Keratinocyte (primary cell): ENCODE data around the gene RFTN1. TPM values are rescaled to one million over a fixed set of nuclear protein-coding genes. Genes with fewer than 3 reads are reported as not detected.

Source experiments
- DNase-seq: peaks from one replicate; pipeline ENCODE4 v3.0.0-alpha.2; 2011; ENCODE audit warnings: low read depth, missing footprints, low spot score
- FAIRE-seq: peaks from 2 replicates; lab custom pipeline; 2011; peaks lifted over from hg19 to GRCh38; lab: Jason Lieb, UNC
- H2AFZ ChIP-seq: 2 replicates; pipeline ENCODE4 v1.6.0; 2012; ENCODE audit warnings: low read length, control low read depth, inconsistent platforms; ENCODE audit not compliant: control insufficient read depth
- H3K27ac ChIP-seq: 2 replicates; pipeline ENCODE4 v1.5.1; 2011; ENCODE audit warnings: low read length; ENCODE audit not compliant: control insufficient read depth, insufficient read depth
- H3K27me3 ChIP-seq: 3 replicates; pipeline ENCODE4 v1.6.0; 2011; ENCODE audit warnings: low read length; ENCODE audit not compliant: control insufficient read depth, insufficient read depth; ENCODE audit errors: extremely low read depth
- H3K36me3 ChIP-seq, 2 experiments: 2 replicates in 1 of 2; 3 replicates in 1 of 2; pipeline ENCODE4 v1.5.1; 2011; ENCODE audit warnings: low read length in 2 of 2, mild to moderate bottlenecking in 1 of 2; ENCODE audit not compliant: control insufficient read depth in 2 of 2, insufficient read depth in 2 of 2; ENCODE audit errors: extremely low read depth in 1 of 2
- H3K4me1 ChIP-seq: 3 replicates; pipeline ENCODE4 v1.5.1; 2011; ENCODE audit warnings: low read length; ENCODE audit not compliant: control insufficient read depth, insufficient read depth; ENCODE audit errors: extremely low read depth
- H3K4me2 ChIP-seq: 3 replicates; pipeline ENCODE4 v1.6.0; 2011; ENCODE audit warnings: low read depth, low read length; ENCODE audit not compliant: control insufficient read depth, insufficient read depth; ENCODE audit errors: extremely low read depth
- H3K4me3 ChIP-seq, 3 experiments: fragments of 200-600 bp in 1 of 3; sonication (generic) in 1 of 3; 2 replicates in 2 of 3; 3 replicates in 1 of 3; pipeline ENCODE4 v1.5.1; 2011 to 2016; ENCODE audit warnings: low read length in 3 of 3, mild to moderate bottlenecking in 3 of 3, control low read depth in 2 of 3, inconsistent platforms in 1 of 3, low read depth in 1 of 3, mixed read lengths in 1 of 3, mixed run types in 1 of 3, moderate library complexity in 1 of 3; ENCODE audit not compliant: control insufficient read depth in 2 of 3, insufficient read depth in 2 of 3; ENCODE audit errors: extremely low read depth in 1 of 3
- H3K79me2 ChIP-seq: 2 replicates; pipeline ENCODE4 v1.6.0; 2012; ENCODE audit warnings: low read length; ENCODE audit not compliant: control insufficient read depth, insufficient read depth
- H3K9ac ChIP-seq: 3 replicates; pipeline ENCODE4 v1.6.0; 2011; ENCODE audit warnings: low read length; ENCODE audit not compliant: control insufficient read depth, insufficient read depth; ENCODE audit errors: extremely low read depth
- H3K9me1 ChIP-seq: 3 replicates; pipeline ENCODE4 v1.6.0; 2011; ENCODE audit warnings: low read length; ENCODE audit not compliant: control insufficient read depth, insufficient read depth; ENCODE audit errors: extremely low read depth
- H3K9me3 ChIP-seq: 2 replicates; pipeline ENCODE4 v1.5.1; 2012; ENCODE audit warnings: low read depth, low read length; ENCODE audit not compliant: control insufficient read depth
- H4K20me1 ChIP-seq: 3 replicates; pipeline ENCODE4 v1.6.0; 2011; ENCODE audit warnings: low read length; ENCODE audit not compliant: control insufficient read depth, insufficient read depth; ENCODE audit errors: extremely low read depth
- CTCF ChIP-seq, 3 experiments: IDR thresholded peaks in 1 of 3; conservative IDR thresholded peaks in 1 of 3; optimal IDR thresholded peaks in 1 of 3; 2 replicates in 2 of 3; 3 replicates in 1 of 3; pipeline versions ENCODE3 to v1.5.1; 2011; ENCODE audit warnings: low read length in 3 of 3, mild to moderate bottlenecking in 3 of 3, moderate library complexity in 2 of 3, control low read depth in 1 of 3, inconsistent platforms in 1 of 3; ENCODE audit not compliant: insufficient read depth in 2 of 3; ENCODE audit errors: extremely low read depth in 1 of 3
- EZH2 ChIP-seq: IDR thresholded peaks from one replicate; pipeline ENCODE4 v1.6.1; 2012; ENCODE audit warnings: inconsistent platforms, mild to moderate bottlenecking, low read length, moderate library complexity
- dilution Hi-C: fragments of 300-500 bp; cut with MboI; formaldehyde crosslinking; loops from one replicate; pipeline ENCODE4 v1.7.0; 2020; ENCODE audit warnings: low sequenced_read_pairs; ENCODE audit not compliant: extremely low pct_ligation_motif_present
- polyA plus RNA-seq, 5 experiments: library from polyadenylated mRNA; depleted of rRNA in 3 of 5; stranded (reverse) in 3 of 5; stranded (forward) in 1 of 5; unstranded in 1 of 5; fragments of >200 nt; gene quantifications; 1 replicate in 1 of 5; 2 replicates in 3 of 5; 3 replicates in 1 of 5; pipeline versions ENCODE4 v1.2.1 to v1.2.3, GENCODE V29; 2011 to 2012; ENCODE audit warnings: missing spikeins in 2 of 5, low read depth in 1 of 5, low replicate concordance in 1 of 5

Gene RFTN1
- polyA plus RNA-seq, 1 donor (not counting 4 experiments of a cell fraction or from before 2014, with no cell fraction given), result 18.0 TPM

GRCh38 chr3:16447135-16447534 is 66.4 kb downstream of the RFTN1 start:
- no peak overlapping the region for H3K27ac ChIP-seq
- H3K36me3 ChIP-seq, result no peaks in the 10 kb centered on the region
- no peak overlapping the region for H3K9ac ChIP-seq
- TF ChIP-seq CTCF (optimal IDR thresholded peaks at IDR 0.05 in 1 of 3, IDR thresholded peaks at IDR 0.05 in 1 of 3, conservative IDR thresholded peaks at IDR 0.05 in 1 of 3; ENCODE audit: extremely low read depth in 1 of 3, insufficient read depth in 2 of 3, low read length in 3 of 3) (no peak), EZH2 (no peak)
- FAIRE-seq (no peak), DNase-seq (no peak)
- dilution Hi-C loops, result no loop called here
- H2AFZ ChIP-seq, result no peak overlapping the region
- no peaks in the 10 kb centered on the region for H3K9me3 ChIP-seq
- H3K9me1 ChIP-seq, result no peaks in the 10 kb centered on the region
- no peak overlapping the region for H3K4me2 ChIP-seq
- H3K4me3 ChIP-seq, result no peak overlapping the region
- H3K27me3 ChIP-seq, result no peaks in the 10 kb centered on the region
- peaks cover 15% of the 10 kb centered on the region for H3K4me1 ChIP-seq
- H4K20me1 ChIP-seq, result no peaks in the 10 kb centered on the region
- H3K79me2 ChIP-seq, result no peaks in the 10 kb centered on the region

GRCh38 chr3:16444344-16444743 is 69.2 kb downstream of the RFTN1 start:
- Histone ChIP-seq H2AFZ (no peak overlapping the region), H3K27me3 (no peaks in the 10 kb centered on the region), H3K9ac (no peak overlapping the region), H3K4me2 (no peak overlapping the region), H3K27ac (no peak overlapping the region), H3K4me3 (no peak overlapping the region), H3K36me3 (no peaks in the 10 kb centered on the region), H3K9me3 (no peaks in the 10 kb centered on the region), H3K9me1 (no peaks in the 10 kb centered on the region), H4K20me1 (no peaks in the 10 kb centered on the region), H3K4me1 (peaks cover 12% of the 10 kb centered on the region), H3K79me2 (no peaks in the 10 kb centered on the region)
- FAIRE-seq (no peak), DNase-seq (no peak)
- dilution Hi-C loops, result no loop called here
- TF ChIP-seq CTCF (optimal IDR thresholded peaks at IDR 0.05 in 1 of 3, IDR thresholded peaks at IDR 0.05 in 1 of 3, conservative IDR thresholded peaks at IDR 0.05 in 1 of 3; ENCODE audit: extremely low read depth in 1 of 3, insufficient read depth in 2 of 3, low read length in 3 of 3), result no peak
- no peak for TF ChIP-seq EZH2
